ENCODE results near the gene FARP2.
"Not testable (repeated sequence)": the region's sequence is repeated elsewhere in the genome, so short reads cannot be mapped to it uniquely, and the experiment has no call there.

The FARP2 gene, protein sequence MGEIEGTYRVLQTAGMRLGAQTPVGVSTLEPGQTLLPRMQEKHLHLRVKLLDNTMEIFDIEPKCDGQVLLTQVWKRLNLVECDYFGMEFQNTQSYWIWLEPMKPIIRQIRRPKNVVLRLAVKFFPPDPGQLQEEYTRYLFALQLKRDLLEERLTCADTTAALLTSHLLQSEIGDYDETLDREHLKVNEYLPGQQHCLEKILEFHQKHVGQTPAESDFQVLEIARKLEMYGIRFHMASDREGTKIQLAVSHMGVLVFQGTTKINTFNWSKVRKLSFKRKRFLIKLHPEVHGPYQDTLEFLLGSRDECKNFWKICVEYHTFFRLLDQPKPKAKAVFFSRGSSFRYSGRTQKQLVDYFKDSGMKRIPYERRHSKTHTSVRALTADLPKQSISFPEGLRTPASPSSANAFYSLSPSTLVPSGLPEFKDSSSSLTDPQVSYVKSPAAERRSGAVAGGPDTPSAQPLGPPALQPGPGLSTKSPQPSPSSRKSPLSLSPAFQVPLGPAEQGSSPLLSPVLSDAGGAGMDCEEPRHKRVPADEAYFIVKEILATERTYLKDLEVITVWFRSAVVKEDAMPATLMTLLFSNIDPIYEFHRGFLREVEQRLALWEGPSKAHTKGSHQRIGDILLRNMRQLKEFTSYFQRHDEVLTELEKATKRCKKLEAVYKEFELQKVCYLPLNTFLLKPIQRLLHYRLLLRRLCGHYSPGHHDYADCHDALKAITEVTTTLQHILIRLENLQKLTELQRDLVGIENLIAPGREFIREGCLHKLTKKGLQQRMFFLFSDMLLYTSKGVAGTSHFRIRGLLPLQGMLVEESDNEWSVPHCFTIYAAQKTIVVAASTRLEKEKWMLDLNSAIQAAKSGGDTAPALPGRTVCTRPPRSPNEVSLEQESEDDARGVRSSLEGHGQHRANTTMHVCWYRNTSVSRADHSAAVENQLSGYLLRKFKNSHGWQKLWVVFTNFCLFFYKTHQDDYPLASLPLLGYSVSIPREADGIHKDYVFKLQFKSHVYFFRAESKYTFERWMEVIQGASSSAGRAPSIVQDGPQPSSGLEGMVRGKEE

DNA sequence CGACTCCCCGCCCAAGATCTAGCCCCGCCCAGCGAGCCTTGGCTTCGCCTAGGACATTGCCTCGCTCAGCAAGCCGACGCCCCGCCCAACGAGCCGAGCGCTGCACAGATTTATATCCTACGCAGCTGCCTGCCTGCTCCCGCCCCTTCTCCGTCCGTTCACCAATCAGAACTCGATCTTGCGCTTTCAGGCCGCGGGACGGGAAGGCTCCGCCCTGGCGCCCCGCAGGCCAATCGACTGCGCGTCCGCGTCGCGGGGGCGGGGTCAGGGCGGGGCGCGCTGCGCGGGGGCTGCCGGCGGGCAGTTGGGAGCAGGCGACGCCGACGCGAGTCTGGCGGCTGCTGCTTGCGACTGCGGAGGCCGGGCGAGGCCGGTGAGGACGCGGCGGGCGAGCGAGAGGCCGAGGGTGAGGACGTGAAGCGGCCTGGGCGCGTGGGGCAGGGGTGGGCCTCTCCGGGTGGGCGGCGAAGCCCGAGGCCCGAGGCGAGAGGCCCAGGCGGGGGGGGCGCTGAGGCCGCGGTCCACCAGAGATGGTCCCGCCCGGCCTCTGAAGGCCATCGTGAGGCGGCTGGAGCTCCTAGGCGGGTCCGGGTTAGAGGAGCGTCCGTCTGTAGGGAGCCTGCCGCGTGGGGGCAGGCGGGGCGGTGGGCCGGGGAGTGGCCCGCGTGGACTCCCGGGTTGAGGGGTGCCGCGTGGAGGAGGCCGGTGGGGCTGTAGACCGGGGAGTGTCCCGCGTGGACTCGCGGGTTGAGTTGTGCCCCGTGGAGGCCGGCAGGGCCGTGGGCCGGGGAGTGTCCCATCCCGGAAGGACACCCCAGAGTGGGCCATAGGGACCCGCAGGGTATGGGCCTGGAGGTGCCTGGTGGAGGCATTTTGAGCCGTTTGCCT is at the start of gene FARP2:
TSS of gene FARP2 (plus strand) at position 303 of the 888 bp plus-strand sequence. CDS start 16,823 bp downstream, outside the sequence.
- DNase-seq: peak; percentile 95

- DNase-seq: no peak
Observed at GRCh38 chr2:241307055-241307454, 49.0 kb upstream of the FARP2 start.

- DNase-seq: no peak
Observed at GRCh38 chr2:241308267-241308666, 47.8 kb upstream of the FARP2 start.

- no peak for DNase-seq
Observed at GRCh38 chr2:241308832-241309500, 47.1 kb upstream of the FARP2 start.

GRCh38 chr2:241309684-241310117 is 46.4 kb upstream of the FARP2 start:
- peak; percentile 66 for DNase-seq

DNA sequence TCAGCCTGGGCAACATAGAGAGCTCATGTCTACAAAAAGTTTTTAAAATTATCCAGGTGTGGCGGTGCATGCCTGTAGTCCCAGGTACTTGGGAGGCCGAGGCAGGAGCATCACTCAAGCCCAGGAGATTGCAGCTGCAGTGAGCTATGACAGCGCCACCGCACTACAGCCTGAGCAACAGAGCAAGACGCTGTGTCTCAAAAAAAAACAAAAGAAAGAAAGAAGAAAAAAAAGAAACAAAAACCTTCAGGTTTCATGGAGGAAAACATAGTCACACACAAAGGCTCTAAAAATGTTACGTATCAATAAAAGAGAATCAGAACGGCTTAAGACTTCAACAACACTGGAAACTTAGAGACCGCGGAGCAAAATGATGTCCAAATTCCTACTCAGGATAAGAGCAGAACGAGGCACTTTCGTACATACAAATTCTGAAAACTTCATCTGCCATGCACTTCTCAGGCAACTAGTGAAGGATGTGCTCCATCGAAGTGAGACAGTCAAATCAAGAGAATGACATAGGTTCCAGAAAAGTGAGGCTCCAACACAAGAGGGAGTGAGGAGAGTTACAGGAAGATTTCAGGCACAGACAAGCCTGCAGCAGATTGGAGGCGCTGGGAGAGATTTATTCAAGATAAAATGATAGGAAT is 45.0 kb upstream of the FARP2 start:
- no peak for DNase-seq

DNA sequence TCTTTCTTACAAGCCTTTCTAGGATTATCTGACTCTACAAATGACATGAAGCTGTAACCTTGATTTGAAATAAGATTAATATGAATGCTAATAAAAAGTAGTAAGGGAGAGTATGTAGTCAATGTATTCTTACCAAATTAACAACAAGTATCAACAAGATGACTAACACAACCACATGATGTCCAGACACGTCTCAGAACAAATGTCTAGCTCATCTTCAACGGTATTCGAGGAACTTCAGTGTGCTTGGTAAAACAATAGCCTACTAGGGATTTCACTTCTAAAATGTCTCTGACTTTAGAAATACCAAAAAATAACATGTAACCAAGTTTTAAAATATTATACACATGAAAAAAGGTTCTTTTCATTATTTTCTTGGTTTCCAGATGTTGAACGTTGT is 44.0 kb upstream of the FARP2 start:
- DNase-seq: no peak

DNA sequence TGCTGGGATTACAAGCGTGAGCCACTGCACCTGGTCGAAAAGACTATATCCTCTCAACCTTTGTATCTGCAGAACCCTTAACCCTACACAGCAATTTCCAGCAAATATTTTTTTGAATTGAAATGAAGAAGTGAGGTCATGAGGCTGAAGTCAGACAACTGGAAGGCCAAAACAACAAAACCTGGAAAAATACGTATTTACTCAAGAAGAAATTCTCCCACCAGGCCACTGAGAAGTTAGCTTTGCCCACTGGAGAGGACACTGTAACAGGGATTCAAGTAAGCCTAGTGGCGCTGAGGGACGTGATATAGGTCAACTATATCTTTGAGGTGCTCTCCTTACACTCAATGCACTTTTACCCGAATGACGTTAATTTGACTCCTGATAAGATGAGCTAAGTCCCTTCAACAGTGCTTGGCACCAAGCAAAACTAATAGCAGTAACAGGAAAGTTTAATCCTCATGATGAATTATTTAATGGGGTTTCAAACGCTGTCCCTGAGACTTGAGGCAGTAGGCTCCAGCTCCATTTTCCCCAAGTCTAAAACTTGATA is 42.5 kb upstream of the FARP2 start:
- no peak for DNase-seq

GRCh38 chr2:241314226-241315092 is 41.6 kb upstream of the FARP2 start:
- DNase-seq: no peak

DNA sequence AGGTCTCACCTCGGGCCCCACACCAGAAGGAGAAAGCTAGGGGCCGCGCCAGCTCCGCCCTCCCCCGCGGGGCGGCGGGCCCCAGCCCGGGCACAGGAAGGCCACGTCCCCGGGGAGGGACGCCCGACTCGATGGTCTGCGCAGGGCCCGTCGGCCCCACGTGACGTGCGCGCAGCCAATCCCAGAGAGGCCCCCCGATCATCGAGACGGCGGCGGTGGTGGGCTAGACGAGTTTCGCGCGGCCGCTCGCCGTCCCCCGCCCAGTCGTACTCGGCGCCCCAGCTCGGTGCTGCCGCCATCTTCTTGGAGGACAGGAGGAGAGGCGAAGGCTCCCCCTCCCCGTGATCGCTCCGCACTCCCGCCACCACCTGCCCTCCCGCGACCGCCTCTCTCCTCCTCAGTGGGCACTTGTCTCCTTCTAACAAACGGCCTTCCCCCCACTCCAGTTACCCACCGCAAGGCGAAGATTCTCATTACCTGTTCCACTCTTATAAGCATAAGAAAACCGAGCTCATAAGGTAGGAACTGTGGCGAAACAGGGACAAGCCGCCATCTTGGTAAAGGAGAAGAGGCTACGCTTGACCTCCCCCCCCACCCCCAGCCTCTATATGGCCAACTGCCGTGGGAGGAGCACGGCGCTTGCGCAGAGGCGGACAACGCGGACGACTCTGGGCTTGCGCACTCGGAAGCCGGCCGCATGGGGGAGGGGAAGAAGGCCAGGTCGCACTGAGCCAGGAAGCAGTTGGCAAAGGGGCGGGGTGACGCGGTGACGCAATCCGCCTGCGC is 40.8 kb upstream of the FARP2 start, which contains the start of gene HDLBP:
TSS of gene HDLBP (minus strand) at position 580 of the 786 bp plus-strand sequence. CDS start 48,803 bp downstream, outside the sequence.
- DNase-seq: peak; percentile 100

- no peak for DNase-seq
Observed at GRCh38 chr2:241315879-241316631, 40.0 kb upstream of the FARP2 start, which contains the start of gene SEPTIN2. Gene SEPTIN2 (plus strand): TSS chr2:241315925. CDS start chr2:241324233, 8,308 bp downstream.

GRCh38 chr2:241316825-241317224 is 39.3 kb upstream of the FARP2 start:
- no peak for DNase-seq

DNA sequence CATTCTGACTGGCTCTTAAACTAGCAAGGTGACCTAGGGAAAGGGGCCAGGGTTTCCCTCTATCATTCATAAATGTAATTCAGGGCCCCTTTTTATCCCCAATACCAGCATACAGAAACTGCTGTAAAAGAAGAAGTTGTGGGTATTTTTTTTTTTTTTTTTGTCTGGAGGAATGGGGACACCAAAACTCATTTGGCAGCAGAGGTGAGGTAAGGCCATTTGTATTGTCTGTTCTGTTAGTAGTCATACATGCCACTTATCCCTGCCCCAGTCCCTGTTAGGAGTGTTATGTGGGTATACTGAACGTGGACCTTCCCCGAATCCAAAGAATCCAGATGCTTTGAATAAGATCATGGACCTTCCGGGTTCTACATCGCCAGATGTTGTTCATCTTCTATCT is 38.7 kb upstream of the FARP2 start:
- no peak for DNase-seq

DNA sequence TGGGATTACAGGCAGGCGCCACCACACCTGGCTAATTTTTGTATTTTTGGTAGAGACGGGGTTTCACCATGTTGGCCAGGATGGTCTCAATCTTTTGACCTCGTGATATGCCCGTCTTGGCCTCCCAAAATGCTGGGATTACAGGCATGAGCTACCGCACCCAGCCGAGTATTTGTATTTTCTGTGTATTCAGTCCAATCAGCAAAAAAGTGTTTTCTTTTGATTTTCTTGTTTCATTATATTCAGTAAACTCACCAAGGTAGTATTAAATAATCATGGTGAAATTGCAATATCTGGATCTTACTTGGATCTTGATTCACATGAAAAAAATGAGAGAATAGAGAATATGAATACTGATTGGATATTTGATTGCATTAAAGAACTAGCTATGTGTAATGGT is 37.3 kb upstream of the FARP2 start:
- not testable (repeated sequence) for DNase-seq

DNA sequence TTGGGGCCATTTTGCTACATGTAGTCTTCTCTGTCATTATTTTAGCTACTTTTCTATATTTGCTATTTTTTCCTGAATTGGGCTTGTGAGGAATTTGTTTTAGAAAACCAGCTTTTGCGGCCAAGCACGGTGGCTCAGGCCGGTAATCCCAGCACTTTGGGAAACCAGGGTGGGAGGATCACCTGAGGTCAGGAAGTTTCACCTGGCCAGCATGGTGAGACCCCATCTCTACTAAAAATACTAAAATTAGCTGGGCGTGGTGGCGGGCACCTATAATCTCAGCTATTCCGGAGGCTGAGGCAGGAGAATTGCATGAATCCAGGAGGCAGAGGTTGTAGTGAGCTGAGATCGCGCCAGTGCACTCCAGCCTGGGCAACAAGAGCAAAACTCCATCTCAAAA is 35.7 kb upstream of the FARP2 start:
- no peak for DNase-seq

DNA sequence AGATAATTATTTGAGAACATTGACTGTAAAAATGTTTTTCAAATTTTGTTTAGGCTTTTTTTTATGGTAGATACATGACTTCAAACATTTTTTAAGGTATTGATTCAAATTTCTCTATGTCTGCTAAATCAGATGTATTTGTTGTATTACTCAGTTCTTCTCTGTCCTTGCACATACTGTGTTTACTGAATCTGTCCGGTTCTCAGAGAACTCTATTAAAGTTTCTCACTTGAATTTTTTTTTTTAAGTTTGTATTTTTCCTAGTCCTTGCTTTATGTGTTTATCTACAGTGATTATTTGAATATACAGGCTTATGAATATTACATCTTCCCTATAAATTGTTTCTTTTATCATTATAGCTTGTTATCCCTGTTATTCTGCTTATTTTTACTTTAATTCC is 35.1 kb upstream of the FARP2 start:
- no peak for DNase-seq

DNA sequence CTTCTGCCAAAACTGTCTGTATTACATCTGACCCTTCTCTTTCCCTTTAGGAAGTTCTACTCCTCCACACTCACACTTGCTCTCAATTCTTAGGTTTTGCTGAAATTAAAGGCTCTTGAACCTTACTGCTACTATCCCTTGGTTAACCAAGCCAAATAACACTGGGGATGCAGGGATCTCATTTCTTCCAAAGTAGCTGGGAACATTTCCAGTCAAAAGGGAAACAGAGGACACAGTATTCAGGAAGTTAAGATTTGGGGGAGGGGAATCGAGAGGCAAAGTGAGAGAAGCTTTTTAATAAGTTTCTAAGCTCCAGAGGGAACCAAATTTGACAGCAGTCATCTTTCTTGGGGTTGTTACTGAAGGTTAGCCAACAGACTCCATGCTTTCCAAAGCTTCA is 34.2 kb upstream of the FARP2 start:
- no peak for DNase-seq

DNA sequence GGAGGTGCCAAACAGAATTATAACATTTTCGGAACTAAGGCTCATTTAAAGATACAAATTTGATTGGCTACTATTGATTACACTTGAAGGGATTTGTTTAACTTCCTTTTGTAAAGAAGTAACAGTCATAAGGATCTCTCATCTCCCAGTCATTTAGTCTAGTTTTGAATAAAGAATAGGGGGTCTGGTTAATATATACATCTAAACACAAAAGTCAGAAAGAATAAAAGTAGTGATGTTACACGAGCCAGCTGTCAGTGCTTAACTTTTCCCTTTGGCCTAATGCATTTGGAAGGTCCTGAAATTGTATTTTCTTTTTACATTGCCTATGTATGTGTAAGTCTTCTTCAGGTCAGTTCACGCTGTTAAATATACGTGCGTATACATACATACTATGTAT is 32.3 kb upstream of the FARP2 start:
- DNase-seq: no peak

Measured in activated gamma-delta T cell treated with Interleukin-2 at 50 U/mL for 16 hours (primary cell).